WTC11 (cell line): Measurements from ENCODE around the gene FHL1.

Source experiments
- TP53 ChIP-seq: sonication (generic); formaldehyde crosslinking; IDR thresholded peaks from 2 replicates; pipeline ENCODE4 v1.8.1; 2023; ENCODE audit warnings: mild to moderate bottlenecking, missing genetic modification reagents
- TF ChIP-seq, protein P1 (sequence below): fragments of 200-600 bp; IDR thresholded peaks from 2 replicates; pipeline ENCODE4 v1.8.0; 2022; ENCODE audit warnings: antibody characterized with exemption
- TF ChIP-seq, protein P2 (sequence below): sonication (generic); formaldehyde crosslinking; IDR thresholded peaks from 2 replicates; pipeline ENCODE4 v1.8.1; 2023; ENCODE audit warnings: mild to moderate bottlenecking, missing genetic modification reagents
- TF ChIP-seq, protein P3 (sequence below): sonication (generic); formaldehyde crosslinking; IDR thresholded peaks from 2 replicates; pipeline ENCODE4 v1.8.0; 2022; ENCODE audit warnings: mild to moderate bottlenecking, missing genetic modification reagents

DNA sequence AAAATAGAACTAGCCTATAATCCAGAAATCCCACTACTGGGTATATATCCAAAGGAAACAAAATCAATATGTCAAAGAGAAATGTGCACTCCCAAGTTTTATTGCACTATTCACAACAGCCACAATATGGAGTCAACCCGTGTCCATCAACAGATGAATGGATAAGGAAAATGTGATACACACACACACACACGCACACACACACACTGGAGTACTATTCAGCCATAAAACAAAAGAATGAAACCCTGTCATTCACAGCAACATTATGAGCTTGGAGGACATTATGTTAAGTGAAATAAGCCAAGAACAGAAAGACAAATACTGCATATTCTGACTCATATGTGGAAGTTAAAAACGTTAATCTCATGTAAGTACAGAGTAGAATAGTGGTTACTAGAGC, 5.8 kb upstream of the FHL1 start:
- TF ChIP-seq, protein P1, sequence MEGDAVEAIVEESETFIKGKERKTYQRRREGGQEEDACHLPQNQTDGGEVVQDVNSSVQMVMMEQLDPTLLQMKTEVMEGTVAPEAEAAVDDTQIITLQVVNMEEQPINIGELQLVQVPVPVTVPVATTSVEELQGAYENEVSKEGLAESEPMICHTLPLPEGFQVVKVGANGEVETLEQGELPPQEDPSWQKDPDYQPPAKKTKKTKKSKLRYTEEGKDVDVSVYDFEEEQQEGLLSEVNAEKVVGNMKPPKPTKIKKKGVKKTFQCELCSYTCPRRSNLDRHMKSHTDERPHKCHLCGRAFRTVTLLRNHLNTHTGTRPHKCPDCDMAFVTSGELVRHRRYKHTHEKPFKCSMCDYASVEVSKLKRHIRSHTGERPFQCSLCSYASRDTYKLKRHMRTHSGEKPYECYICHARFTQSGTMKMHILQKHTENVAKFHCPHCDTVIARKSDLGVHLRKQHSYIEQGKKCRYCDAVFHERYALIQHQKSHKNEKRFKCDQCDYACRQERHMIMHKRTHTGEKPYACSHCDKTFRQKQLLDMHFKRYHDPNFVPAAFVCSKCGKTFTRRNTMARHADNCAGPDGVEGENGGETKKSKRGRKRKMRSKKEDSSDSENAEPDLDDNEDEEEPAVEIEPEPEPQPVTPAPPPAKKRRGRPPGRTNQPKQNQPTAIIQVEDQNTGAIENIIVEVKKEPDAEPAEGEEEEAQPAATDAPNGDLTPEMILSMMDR: no peak
- TF ChIP-seq, protein P2, sequence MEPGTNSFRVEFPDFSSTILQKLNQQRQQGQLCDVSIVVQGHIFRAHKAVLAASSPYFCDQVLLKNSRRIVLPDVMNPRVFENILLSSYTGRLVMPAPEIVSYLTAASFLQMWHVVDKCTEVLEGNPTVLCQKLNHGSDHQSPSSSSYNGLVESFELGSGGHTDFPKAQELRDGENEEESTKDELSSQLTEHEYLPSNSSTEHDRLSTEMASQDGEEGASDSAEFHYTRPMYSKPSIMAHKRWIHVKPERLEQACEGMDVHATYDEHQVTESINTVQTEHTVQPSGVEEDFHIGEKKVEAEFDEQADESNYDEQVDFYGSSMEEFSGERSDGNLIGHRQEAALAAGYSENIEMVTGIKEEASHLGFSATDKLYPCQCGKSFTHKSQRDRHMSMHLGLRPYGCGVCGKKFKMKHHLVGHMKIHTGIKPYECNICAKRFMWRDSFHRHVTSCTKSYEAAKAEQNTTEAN (CRISPR knock-in tag): no peak
- TF ChIP-seq TP53 (CRISPR knock-in tag): no peak
- TF ChIP-seq, protein P3, sequence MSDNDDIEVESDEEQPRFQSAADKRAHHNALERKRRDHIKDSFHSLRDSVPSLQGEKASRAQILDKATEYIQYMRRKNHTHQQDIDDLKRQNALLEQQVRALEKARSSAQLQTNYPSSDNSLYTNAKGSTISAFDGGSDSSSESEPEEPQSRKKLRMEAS (CRISPR knock-in tag): no peak
